HFFc6 (cell line): ENCODE measurements around the gene APOL2. TPM values are rescaled to one million over a fixed set of nuclear protein-coding genes. Genes with fewer than 3 reads are reported as not detected.
A peak's percentile ranks its signal among the peaks of the same experiment; 100 is the strongest.

Experiments used
- DNase-seq: peaks from one replicate; pipeline ENCODE4 v3.0.0-alpha.2; 2018
- H3K27ac Mint-ChIP-seq: 2 replicates; pipeline ENCODE4 v1.8.0; 2020; ENCODE audit warnings: mild to moderate bottlenecking, mixed read lengths
- H3K27me3 Mint-ChIP-seq: 2 replicates; pipeline ENCODE4 v1.8.0; 2021; ENCODE audit warnings: mild to moderate bottlenecking, moderate library complexity, mixed read lengths; ENCODE audit not compliant: insufficient read depth
- H3K36me3 Mint-ChIP-seq: 2 replicates; pipeline ENCODE4 v1.8.0; 2021; ENCODE audit warnings: low read depth, mixed read lengths
- H3K4me1 Mint-ChIP-seq: 2 replicates; pipeline ENCODE4 v1.8.0; 2020; ENCODE audit warnings: low read depth, mixed read lengths
- H3K4me3 Mint-ChIP-seq: 2 replicates; pipeline ENCODE4 v1.8.0; 2020; ENCODE audit warnings: mild to moderate bottlenecking, moderate library complexity, mixed read lengths
- H3K9me3 Mint-ChIP-seq: 2 replicates; pipeline ENCODE4 v1.8.0; 2020; ENCODE audit warnings: mild to moderate bottlenecking, mixed read lengths
- CTCF ChIP-seq: fragments of 200-600 bp; sonication (generic); IDR thresholded peaks from 2 replicates; pipeline ENCODE4 v1.5.0; 2021; ENCODE audit warnings: antibody characterized with exemption, mild to moderate bottlenecking
- total RNA-seq, 6 experiments: library from RNA; stranded (reverse); fragmentation: NEBNext Ultra II Directional; extraction: Animal tissue kit (Norgen Biotek cat#: 25700); gene quantifications; 2 replicates in 1 of 6; 3 replicates in 5 of 6; pipeline ENCODE4 v1.2.3, GENCODE V29; 2021

APOL2 gene
- total RNA-seq, 6 experiments from 2014 or later = 27.7 to 42.5 (median 38.5) TPM

GRCh38 chr22:36196254-36197064 lies 42.9 kb downstream of the APOL2 start:
- DNase-seq = no peak
- H3K27me3 Mint-ChIP-seq = peaks cover 28% of the 10 kb centered on the region
- H3K4me1 Mint-ChIP-seq = peaks cover 25% of the 10 kb centered on the region
- no peak for TF ChIP-seq CTCF
- no peaks in the 10 kb centered on the region for H3K9me3 Mint-ChIP-seq
- no peak overlapping the region; the same call in 1 of the 2 replicates for H3K27ac Mint-ChIP-seq
- no peaks in the 10 kb centered on the region for H3K36me3 Mint-ChIP-seq
- H3K4me3 Mint-ChIP-seq = no peak overlapping the region

- H3K36me3 Mint-ChIP-seq = no peaks in the 10 kb centered on the region
- peaks cover 28% of the 10 kb centered on the region for H3K27me3 Mint-ChIP-seq
- DNase-seq = peak; percentile 65
- H3K27ac Mint-ChIP-seq = no peak overlapping the region
- H3K4me1 Mint-ChIP-seq = peaks cover 30% of the 10 kb centered on the region
- peak; percentile 85 for TF ChIP-seq CTCF
- no peak overlapping the region for H3K4me3 Mint-ChIP-seq
- no peaks in the 10 kb centered on the region for H3K9me3 Mint-ChIP-seq
These were observed 44.4 kb downstream of the APOL2 start for GRCh38 chr22:36194971-36195370.

- no peak for TF ChIP-seq CTCF
- H3K4me3 Mint-ChIP-seq = no peak overlapping the region
- peaks cover 32% of the 10 kb centered on the region for H3K27me3 Mint-ChIP-seq
- H3K9me3 Mint-ChIP-seq = no peaks in the 10 kb centered on the region
- no peaks in the 10 kb centered on the region for H3K36me3 Mint-ChIP-seq
- no peak overlapping the region for H3K27ac Mint-ChIP-seq
- peaks cover 30% of the 10 kb centered on the region for H3K4me1 Mint-ChIP-seq
- no peak for DNase-seq
These were observed 44.9 kb downstream of the APOL2 start for GRCh38 chr22:36194385-36194784.

GRCh38 chr22:36193577-36193976 lies 45.8 kb downstream of the APOL2 start:
- Mint-ChIP-seq H3K36me3 (no peaks in the 10 kb centered on the region), H3K27ac (no peak overlapping the region), H3K27me3 (peaks cover 36% of the 10 kb centered on the region), H3K9me3 (no peaks in the 10 kb centered on the region), H3K4me3 (no peak overlapping the region), H3K4me1 (peaks cover 30% of the 10 kb centered on the region)
- no peak for DNase-seq
- TF ChIP-seq CTCF = no peak

GRCh38 chr22:36193171-36193570 lies 46.2 kb downstream of the APOL2 start:
- peaks cover 29% of the 10 kb centered on the region for H3K4me1 Mint-ChIP-seq
- DNase-seq = no peak
- H3K27me3 Mint-ChIP-seq = peaks cover 35% of the 10 kb centered on the region
- no peak overlapping the region for H3K4me3 Mint-ChIP-seq
- no peaks in the 10 kb centered on the region for H3K36me3 Mint-ChIP-seq
- no peaks in the 10 kb centered on the region for H3K9me3 Mint-ChIP-seq
- TF ChIP-seq CTCF = no peak
- no peak overlapping the region for H3K27ac Mint-ChIP-seq
